MM.1S (cell line): ENCODE results near the gene SLC24A3.

Experiments
- EZH2 ChIP-seq: fragments of 300-600 bp; sonication (generic); optimal IDR thresholded peaks from 2 replicates; pipeline ENCODE3; 2017; ENCODE audit warnings: low read depth, mild to moderate bottlenecking, antibody characterized with exemption, low read length, mixed read lengths
- EZH2phosphoT487 ChIP-seq: fragments of 300-600 bp; sonication (generic); IDR thresholded peaks from 2 replicates; pipeline ENCODE4 v1.6.1; 2018; ENCODE audit warnings: antibody characterized with exemption, low read length
- TF ChIP-seq, protein P1 (sequence below): fragments of 300-600 bp; sonication (generic); IDR thresholded peaks from 2 replicates; pipeline ENCODE4 v1.5.1; 2016; ENCODE audit warnings: antibody characterized with exemption, low read length, mixed read lengths

- TF ChIP-seq, protein P1, sequence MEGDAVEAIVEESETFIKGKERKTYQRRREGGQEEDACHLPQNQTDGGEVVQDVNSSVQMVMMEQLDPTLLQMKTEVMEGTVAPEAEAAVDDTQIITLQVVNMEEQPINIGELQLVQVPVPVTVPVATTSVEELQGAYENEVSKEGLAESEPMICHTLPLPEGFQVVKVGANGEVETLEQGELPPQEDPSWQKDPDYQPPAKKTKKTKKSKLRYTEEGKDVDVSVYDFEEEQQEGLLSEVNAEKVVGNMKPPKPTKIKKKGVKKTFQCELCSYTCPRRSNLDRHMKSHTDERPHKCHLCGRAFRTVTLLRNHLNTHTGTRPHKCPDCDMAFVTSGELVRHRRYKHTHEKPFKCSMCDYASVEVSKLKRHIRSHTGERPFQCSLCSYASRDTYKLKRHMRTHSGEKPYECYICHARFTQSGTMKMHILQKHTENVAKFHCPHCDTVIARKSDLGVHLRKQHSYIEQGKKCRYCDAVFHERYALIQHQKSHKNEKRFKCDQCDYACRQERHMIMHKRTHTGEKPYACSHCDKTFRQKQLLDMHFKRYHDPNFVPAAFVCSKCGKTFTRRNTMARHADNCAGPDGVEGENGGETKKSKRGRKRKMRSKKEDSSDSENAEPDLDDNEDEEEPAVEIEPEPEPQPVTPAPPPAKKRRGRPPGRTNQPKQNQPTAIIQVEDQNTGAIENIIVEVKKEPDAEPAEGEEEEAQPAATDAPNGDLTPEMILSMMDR: no peak
- TF ChIP-seq EZH2phosphoT487 (no peak), EZH2 (no peak)
These were observed 102.2 kb downstream of the SLC24A3 start for GRCh38 chr20:19314621-19315020.
